B cell (primary cell): ENCODE measurements around the gene CEP43. TPM values are rescaled to one million over a fixed set of nuclear protein-coding genes. Genes with fewer than 3 reads are reported as not detected.

Source experiments
- ATAC-seq: fragments of 200-7000 bp; cut with Tn5 transposase; one replicate; pipeline ENCODE4 v1.10.0; 2021; ENCODE audit warnings: low read depth, mild to moderate bottlenecking, moderate number of reproducible peaks, moderate library complexity
- CTCF ChIA-PET: fragments of 350-600 bp; sonication (Branson Sonifier 250); formaldehyde crosslinking; loops from one replicate; lab custom pipeline; 2021; ENCODE audit warnings: antibody characterized with exemption, inconsistent platforms; lab: Charles Lee
- POLR2A ChIA-PET: fragments of 350-600 bp; sonication (Branson Sonifier 250); formaldehyde crosslinking; loops from one replicate; lab custom pipeline; 2021; ENCODE audit warnings: antibody characterized with exemption; lab: Charles Lee
- DNase-seq: peaks from one replicate; pipeline ENCODE4 v3.0.0; 2013
- H2AFZ ChIP-seq: 2 replicates; pipeline ENCODE4 v1.6.1; 2012; ENCODE audit warnings: mild to moderate bottlenecking, low read depth, low read length; ENCODE audit not compliant: insufficient read depth, poor library complexity, severe bottlenecking
- H3K27ac ChIP-seq, 2 donors: 1 replicate in 1 of 2; 2 replicates in 1 of 2; pipeline ENCODE4 v1.5.1; 2012 to 2013; ENCODE audit warnings: low read length in 2 of 2, mild to moderate bottlenecking in 2 of 2, moderate library complexity in 1 of 2
- H3K27me3 ChIP-seq, 4 experiments: fragments of 200-600 bp in 1 of 4; sonication (generic) in 1 of 4; replicated peaks in 1 of 4; 1 replicate in 2 of 4; 2 replicates in 2 of 4; pipeline versions ENCODE4 v1.6.1 to v1.7.0; 2013 to 2016; ENCODE audit warnings: low read length in 3 of 4, mild to moderate bottlenecking in 2 of 4, mixed read lengths in 1 of 4, moderate library complexity in 1 of 4; ENCODE audit not compliant: insufficient read depth in 4 of 4, control insufficient read depth in 3 of 4; ENCODE audit errors: control extremely low read depth in 1 of 4
- H3K36me3 ChIP-seq, 2 experiments: replicated peaks in 1 of 2; 1 replicate in 1 of 2; 2 replicates in 1 of 2; pipeline versions ENCODE4 v1.6.1 to v1.7.1; 2013; ENCODE audit warnings: low read length in 1 of 2; ENCODE audit not compliant: insufficient read depth in 2 of 2, control insufficient read depth in 1 of 2; ENCODE audit errors: control extremely low read depth in 1 of 2, extremely low read depth in 1 of 2
- H3K4me1 ChIP-seq, 2 donors: fragments of 200-600 bp in 1 of 2; sonication (generic) in 1 of 2; 1 replicate in 1 of 2; 2 replicates in 1 of 2; pipeline versions ENCODE4 v1.5.1 to v1.6.1; 2013 to 2017; ENCODE audit warnings: low read length in 2 of 2; ENCODE audit not compliant: control insufficient read depth in 2 of 2, insufficient read depth in 2 of 2
- H3K4me2 ChIP-seq: replicated peaks from 2 replicates; pipeline ENCODE3; 2012; ENCODE audit warnings: mild to moderate bottlenecking, low read depth, low read length; ENCODE audit not compliant: poor library complexity, severe bottlenecking
- H3K4me3 ChIP-seq, 5 experiments: fragments of 200-600 bp in 1 of 5; sonication (generic) in 1 of 5; 1 replicate in 3 of 5; 2 replicates in 2 of 5; pipeline versions ENCODE4 v1.5.1 to v1.7.0; 2011 to 2016; ENCODE audit warnings: low read length in 4 of 5, mild to moderate bottlenecking in 4 of 5, low read depth in 2 of 5, control low read depth in 1 of 5, moderate library complexity in 1 of 5; ENCODE audit not compliant: insufficient read depth in 1 of 5; ENCODE audit errors: control extremely low read depth in 1 of 5, extremely low read depth in 1 of 5
- H3K79me2 ChIP-seq: fragments of 200-600 bp; sonication (generic); one replicate; pipeline ENCODE4 v1.6.0; 2016; ENCODE audit warnings: low read length; ENCODE audit not compliant: control insufficient read depth, insufficient read depth
- H3K9ac ChIP-seq: fragments of 200-600 bp; sonication (generic); 2 replicates; pipeline ENCODE4 v1.6.1; 2017; ENCODE audit warnings: mild to moderate bottlenecking, low read length, moderate library complexity
- H3K9me3 ChIP-seq, 3 donors: one replicate each; pipeline versions ENCODE4 v1.6.1 to v1.7.1; 2013; ENCODE audit warnings: low read length in 2 of 3; ENCODE audit not compliant: control insufficient read depth in 2 of 3, insufficient read depth in 1 of 3; ENCODE audit errors: control extremely low read depth in 1 of 3
- H4K20me1 ChIP-seq: 2 replicates; pipeline ENCODE4 v1.6.0; 2012; ENCODE audit warnings: mild to moderate bottlenecking, low read length; ENCODE audit not compliant: insufficient read depth, control insufficient read depth, poor library complexity, severe bottlenecking
- H3K27ac Mint-ChIP-seq: one replicate; pipeline ENCODE4 v1.8.0; 2021; ENCODE audit warnings: mixed read lengths
- H3K27me3 Mint-ChIP-seq: one replicate; pipeline ENCODE4 v1.8.0; 2021; ENCODE audit warnings: mixed read lengths
- H3K4me1 Mint-ChIP-seq: one replicate; pipeline ENCODE4 v1.8.0; 2021; ENCODE audit warnings: mixed read lengths
- H3K4me3 Mint-ChIP-seq: one replicate; pipeline ENCODE4 v1.8.0; 2021; ENCODE audit warnings: mixed read lengths
- H3K9me3 Mint-ChIP-seq: one replicate; pipeline ENCODE4 v1.8.0; 2022; ENCODE audit warnings: mixed read lengths; ENCODE audit not compliant: insufficient read depth
- EZH2 ChIP-seq: IDR thresholded peaks from 2 replicates; pipeline ENCODE4 v1.6.1; 2012; ENCODE audit warnings: borderline replicate concordance, low read depth, mild to moderate bottlenecking, moderate library complexity, low read length; ENCODE audit not compliant: insufficient read depth, poor library complexity, severe bottlenecking
- WGBS: methylation state at CpG from one replicate; pipeline ENCODE4 v1.1.5; 2013; ENCODE audit warnings: missing lambda C conversion rate; ENCODE audit not compliant: insufficient coverage; 5-methylcytosine and 5-hydroxymethylcytosine counted together
- intact Hi-C: fragments of 100-400 bp; cut with micrococcal nuclease; formaldehyde crosslinking; loops from one replicate; pipeline ENCODE4 v1.10.0; 2022
- polyA plus RNA-seq: library from polyadenylated mRNA; depleted of rRNA; stranded (reverse); fragments of >200 nt; gene quantifications from 2 replicates; pipeline ENCODE4 v1.2.3, GENCODE V29; 2012
- total RNA-seq, 2 donors: library from RNA; stranded (reverse); fragments of 120-200 nt in 1 of 2; gene quantifications; 1 replicate in 1 of 2; 2 replicates in 1 of 2; pipeline versions ENCODE4 v1.2.3 to v1.2.4, GENCODE V29; 2013 to 2022
- TF ChIP-seq, protein P1 (sequence below): fragments of 200-600 bp; IDR thresholded peaks from one replicate; pipeline ENCODE4 v1.8.0; 2022; ENCODE audit warnings: antibody characterized with exemption, mild to moderate bottlenecking

CEP43 gene
- total and polyA plus RNA-seq, 2 donors (not counting 1 experiment from before 2014, with no cell fraction given): 10.1 to 39.7 TPM

DNA sequence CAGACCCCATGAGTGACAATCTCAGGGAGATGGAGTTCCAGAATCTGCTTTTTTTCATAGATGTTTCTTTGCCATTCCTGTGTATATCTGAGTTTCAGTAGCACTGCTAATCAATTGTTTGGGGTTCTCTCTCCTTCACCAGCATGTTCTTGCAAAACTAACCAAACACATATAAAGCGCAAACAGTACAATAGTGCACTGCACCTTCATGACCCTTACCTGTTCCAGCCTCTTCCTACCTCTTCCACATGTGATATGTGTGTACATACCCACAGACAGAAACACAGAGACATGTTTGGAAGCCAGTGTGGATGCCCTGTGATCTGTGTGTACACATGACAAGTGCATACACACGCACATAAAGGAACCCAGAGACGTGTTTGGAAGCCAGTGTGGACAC, 1.8 kb upstream of the CEP43 start:
- POLR2A ChIA-PET: interaction anchor here (1.0 to 1.6 kb wide), 2 partner anchors 133 to 144 kb away, joined by 3 to 4 read pairs; no protein-coding TSS in a partner anchor
- peak overlapping the region; percentile 93 for H3K9ac ChIP-seq
- 83% methylated on average over 3 of the region's 3 CpGs for WGBS
- H3K79me2 ChIP-seq: peaks cover 62% of the 10 kb centered on the region
- TF ChIP-seq EZH2: no peak
- TF ChIP-seq, protein P1, sequence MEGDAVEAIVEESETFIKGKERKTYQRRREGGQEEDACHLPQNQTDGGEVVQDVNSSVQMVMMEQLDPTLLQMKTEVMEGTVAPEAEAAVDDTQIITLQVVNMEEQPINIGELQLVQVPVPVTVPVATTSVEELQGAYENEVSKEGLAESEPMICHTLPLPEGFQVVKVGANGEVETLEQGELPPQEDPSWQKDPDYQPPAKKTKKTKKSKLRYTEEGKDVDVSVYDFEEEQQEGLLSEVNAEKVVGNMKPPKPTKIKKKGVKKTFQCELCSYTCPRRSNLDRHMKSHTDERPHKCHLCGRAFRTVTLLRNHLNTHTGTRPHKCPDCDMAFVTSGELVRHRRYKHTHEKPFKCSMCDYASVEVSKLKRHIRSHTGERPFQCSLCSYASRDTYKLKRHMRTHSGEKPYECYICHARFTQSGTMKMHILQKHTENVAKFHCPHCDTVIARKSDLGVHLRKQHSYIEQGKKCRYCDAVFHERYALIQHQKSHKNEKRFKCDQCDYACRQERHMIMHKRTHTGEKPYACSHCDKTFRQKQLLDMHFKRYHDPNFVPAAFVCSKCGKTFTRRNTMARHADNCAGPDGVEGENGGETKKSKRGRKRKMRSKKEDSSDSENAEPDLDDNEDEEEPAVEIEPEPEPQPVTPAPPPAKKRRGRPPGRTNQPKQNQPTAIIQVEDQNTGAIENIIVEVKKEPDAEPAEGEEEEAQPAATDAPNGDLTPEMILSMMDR: no peak
- H3K4me3 ChIP-seq: peak overlapping the region in 4 of 5 experiments; percentile 56 to 95 (median 78)
- DNase-seq (no peak), ATAC-seq (no peak)
- CTCF ChIA-PET: interaction anchor here (1.5 to 5.5 kb wide), 4 partner anchors 97 to 222 kb away, joined by 5 to 75 read pairs (median 12); no protein-coding TSS in a partner anchor
- H3K9me3 ChIP-seq: no peaks in the 10 kb centered on the region
- H3K9me3 Mint-ChIP-seq: no peaks in the 10 kb centered on the region
- H4K20me1 ChIP-seq: no peaks in the 10 kb centered on the region
- H3K4me2 ChIP-seq: peak overlapping the region; percentile 99
- intact Hi-C loops: loop anchor here (1.0 to 5.0 kb wide), 2 partner anchors 100 to 145 kb away; no protein-coding TSS in a partner anchor
- no peak overlapping the region for H2AFZ ChIP-seq
- no peaks in the 10 kb centered on the region for H3K27me3 Mint-ChIP-seq
- H3K4me3 Mint-ChIP-seq: peak overlapping the region; percentile 83
- H3K27ac Mint-ChIP-seq: peak overlapping the region; percentile 56
- H3K27ac ChIP-seq: no peak overlapping the region
- H3K4me1 ChIP-seq: peaks cover 21 to 23% of the 10 kb centered on the region in 2 donors
- H3K27me3 ChIP-seq: no peaks in the 10 kb centered on the region
- H3K4me1 Mint-ChIP-seq: peaks cover 27% of the 10 kb centered on the region
- peaks cover 0 to 5% of the 10 kb centered on the region in 2 experiments for H3K36me3 ChIP-seq

DNA sequence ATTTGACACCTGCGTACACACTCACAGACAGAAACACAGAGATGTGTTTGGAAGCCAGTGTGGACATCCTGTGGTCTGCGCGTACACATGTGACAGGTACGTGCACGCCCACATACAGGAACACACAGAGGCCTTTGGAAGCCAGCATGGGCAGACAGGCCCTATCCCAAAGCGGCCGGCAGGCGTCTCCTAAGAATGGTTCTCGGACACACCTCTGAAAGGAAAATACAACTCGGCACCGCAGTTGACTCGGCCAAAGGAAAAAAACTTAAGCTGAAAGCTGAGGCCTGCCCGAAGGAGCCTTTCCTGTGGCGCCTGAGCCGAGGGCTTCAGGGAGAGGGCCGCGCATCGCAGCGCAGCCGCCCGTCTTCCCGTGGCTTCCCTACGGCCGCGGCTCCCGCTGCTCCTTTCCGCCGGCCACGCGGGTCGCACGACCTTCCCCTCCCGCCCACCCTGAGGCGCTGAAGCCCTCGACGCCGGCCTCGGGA, 1.4 kb upstream of the CEP43 start:
- H3K4me1 ChIP-seq: peaks cover 21 to 23% of the 10 kb centered on the region in 2 donors
- no peaks in the 10 kb centered on the region for H3K27me3 ChIP-seq
- H3K27ac ChIP-seq: no peak overlapping the region
- H3K79me2 ChIP-seq: peaks cover 59% of the 10 kb centered on the region
- H3K4me2 ChIP-seq: peak overlapping the region; percentile 99
- no peaks in the 10 kb centered on the region for H3K9me3 Mint-ChIP-seq
- H3K4me3 Mint-ChIP-seq: peak overlapping the region; percentile 83
- ChIA-PET CTCF (interaction anchor here (0.7 to 5.5 kb wide), 8 partner anchors 8 to 142 kb away, joined by 3 to 75 read pairs (median 4); no protein-coding TSS in a partner anchor), POLR2A (interaction anchor here (0.6 to 1.9 kb wide), 5 partner anchors 46 to 169 kb away, joined by 3 to 9 read pairs (median 3); no protein-coding TSS in a partner anchor)
- peaks cover 0 to 6% of the 10 kb centered on the region in 2 experiments for H3K36me3 ChIP-seq
- H3K4me1 Mint-ChIP-seq: peaks cover 27% of the 10 kb centered on the region
- no peak for ATAC-seq
- no peaks in the 10 kb centered on the region for H3K9me3 ChIP-seq
- H3K27ac Mint-ChIP-seq: peak overlapping the region; percentile 56
- TF ChIP-seq, protein P1: peak; percentile 47
- no peak for TF ChIP-seq EZH2
- H3K27me3 Mint-ChIP-seq: no peaks in the 10 kb centered on the region
- H3K9ac ChIP-seq: peak overlapping the region; percentile 93
- intact Hi-C loops: loop anchor here (1.0 to 5.0 kb wide), 5 partner anchors 43 to 144 kb away; no protein-coding TSS in a partner anchor
- peak overlapping the region; percentile 56 to 95 (median 91) for H3K4me3 ChIP-seq
- peak; percentile 64 for DNase-seq
- peak overlapping the region; percentile 99 for H2AFZ ChIP-seq
- H4K20me1 ChIP-seq: no peaks in the 10 kb centered on the region
- 2% methylated on average over 38 of the region's 38 CpGs for WGBS
